ENCODE data around the gene SSC5D.

Gene SSC5D

GRCh38 chr19:55455576-55456235 is 32.5 kb upstream of the SSC5D start:
- no peak for DNase-seq

GRCh38 chr19:55456347-55456746 is 31.9 kb upstream of the SSC5D start:
- no peak for DNase-seq

GRCh38 chr19:55457683-55458457 is 30.4 kb upstream of the SSC5D start:
- DNase-seq: peak; percentile 71

GRCh38 chr19:55459551-55459949 is 28.7 kb upstream of the SSC5D start:
- DNase-seq: no peak

DNA sequence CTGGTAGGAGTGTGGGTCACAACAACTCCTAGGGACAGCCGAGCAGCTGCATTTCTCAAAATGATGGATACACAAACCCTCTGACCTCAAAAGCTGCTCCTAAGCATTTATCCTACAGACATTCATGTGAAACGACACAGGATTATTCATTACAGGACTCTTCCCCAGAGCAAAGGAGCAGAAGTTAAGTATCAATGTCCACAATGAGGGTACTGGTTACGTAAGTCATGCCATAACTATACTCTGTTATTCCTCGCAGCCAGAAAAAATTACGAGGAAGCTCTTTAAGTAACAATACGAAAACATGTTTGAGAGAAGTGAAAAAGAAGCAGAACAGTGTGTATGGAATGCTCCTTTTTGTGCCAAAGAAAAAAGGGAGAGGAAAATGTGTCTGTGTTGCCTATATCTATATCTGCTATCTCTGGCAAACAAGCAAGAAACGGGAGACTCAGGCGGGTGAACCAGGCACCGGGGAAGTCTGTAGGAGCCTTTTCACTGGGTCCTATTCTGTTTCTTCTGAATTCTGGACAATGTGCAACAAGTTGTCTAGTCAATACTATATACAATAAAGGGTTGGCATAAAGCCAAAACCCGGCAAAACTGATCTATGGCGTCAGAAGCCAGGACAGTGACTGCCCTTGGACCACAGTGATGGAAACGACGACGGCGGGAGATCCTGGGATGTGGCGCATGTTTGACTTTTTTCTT is 28.1 kb upstream of the SSC5D start:
- peak; percentile 48 for DNase-seq

DNA sequence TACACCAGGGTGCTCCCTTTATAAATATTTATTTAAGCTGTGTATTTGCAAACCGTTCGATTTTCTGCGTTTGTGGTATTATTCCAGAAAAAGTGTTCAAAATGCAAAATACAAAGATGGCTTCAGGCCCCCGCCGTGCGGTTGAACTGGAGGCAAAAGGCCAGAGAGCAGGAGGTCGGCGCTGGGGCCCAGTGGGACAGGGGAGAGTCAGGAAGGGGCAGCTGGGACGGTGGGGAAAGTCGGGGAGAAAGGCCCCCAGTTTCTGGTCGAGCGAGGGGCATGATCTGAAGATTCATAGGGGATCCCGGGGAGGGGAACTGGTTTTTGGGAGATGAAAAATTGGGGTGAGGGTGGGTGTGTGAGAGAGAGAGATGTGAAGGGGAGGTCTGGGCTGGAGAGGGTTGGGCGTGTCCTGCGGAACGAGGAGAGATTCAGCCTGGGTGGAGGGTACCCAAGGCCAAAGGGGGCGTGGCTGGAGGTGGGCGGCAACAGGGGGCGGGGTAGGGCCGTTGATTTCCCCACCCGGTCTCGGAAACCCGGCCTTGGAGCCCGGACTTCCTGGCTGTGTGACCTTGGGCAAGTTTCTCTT is 27.5 kb upstream of the SSC5D start:
- DNase-seq: peak; percentile 86

DNA sequence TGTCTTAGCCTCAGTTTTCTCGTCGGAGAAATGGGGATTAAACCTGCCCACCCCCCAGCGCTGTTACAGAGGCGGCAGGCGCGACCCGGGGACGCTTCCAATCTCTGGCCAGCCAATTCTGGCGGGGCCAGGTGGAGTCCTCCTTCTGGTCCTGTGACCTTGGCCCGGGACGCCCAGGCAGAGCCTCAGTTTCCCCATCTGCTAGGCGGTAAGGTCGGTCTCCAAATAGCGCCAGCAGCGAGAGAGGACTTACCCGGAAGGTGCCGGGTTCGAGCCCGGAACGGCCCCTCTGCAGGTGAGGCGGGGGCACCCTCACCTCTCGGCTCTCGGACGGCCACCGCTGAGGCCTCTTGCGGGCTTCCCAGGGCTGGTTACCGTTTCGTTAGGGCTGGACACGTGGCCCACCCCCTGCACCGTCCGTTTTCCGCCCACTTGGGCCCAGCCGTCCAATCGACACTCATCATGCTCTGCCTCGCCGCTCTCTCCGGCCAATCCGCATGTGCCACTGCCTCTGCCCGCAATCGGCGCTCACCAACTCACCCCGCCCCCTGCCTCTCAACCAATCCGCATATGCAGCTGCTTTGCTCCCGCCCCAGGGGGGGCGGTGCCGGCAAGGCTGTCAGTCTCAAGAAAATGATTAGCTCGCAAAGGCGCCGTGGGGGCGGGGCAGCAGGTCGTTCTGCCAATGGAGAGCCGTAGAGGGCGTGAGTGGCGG is 26.8 kb upstream of the SSC5D start, which contains the start of gene ISOC2:
Gene ISOC2 (minus strand): TSS at position 384 of the 715 bp plus-strand sequence. CDS start 5,156 bp downstream, outside the sequence.
- DNase-seq: peak; percentile 100

DNA sequence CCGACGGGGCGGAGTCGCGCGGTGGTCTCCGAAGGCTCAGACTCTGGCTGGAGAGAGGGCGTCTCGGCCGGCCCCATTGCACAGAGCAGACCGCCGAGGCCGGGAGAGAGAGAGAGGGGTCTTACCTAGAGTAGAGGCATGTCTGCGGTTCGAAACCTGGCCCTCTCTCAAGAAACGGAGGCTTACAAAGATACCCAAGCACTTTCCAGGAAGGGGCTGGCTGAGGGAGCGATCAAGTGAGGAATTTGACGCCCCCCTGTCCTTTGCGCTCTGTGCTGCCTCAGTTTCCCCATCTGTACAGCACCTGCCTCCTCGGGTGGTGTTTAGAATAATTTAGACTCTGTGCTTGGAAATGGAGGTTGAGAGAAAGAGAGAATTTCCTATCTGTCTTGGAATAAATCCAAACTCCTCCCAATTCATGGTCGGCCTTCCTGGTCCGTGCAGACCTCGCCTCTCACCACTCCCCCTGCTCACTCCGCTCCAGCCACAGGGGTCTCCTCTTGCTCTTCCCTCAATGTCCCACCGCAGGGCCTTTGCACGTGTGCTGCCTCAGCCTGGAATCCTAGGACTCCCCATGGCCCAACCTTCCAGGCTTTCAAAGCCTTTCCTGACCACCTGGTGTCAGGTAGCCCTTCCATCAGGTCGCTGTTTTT is 26.1 kb upstream of the SSC5D start:
- DNase-seq: peak; percentile 70

GRCh38 chr19:55462722-55463121 is 25.5 kb upstream of the SSC5D start:
- no peak for DNase-seq

DNA sequence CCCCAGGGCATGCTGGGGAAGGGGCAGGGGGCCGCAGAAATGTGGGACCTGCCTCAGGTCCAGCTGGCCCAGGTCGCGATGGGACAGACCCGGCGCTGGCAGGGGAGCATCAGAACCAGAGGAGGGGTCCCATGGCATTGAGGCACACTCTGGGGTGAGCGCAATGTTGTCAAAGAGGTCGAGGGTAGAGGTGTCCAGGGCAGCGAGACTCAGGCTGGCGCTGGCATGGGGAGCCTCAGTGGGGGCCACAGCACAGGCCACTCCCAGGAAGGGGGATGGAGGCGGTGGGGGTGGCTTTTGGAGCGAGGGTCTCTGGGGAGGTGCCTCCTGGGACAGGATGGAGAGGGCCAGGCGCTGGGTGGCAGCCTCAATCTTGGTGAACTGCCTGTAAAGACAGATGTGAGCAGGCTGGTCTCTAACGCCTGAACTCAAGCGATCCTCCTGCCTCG is 24.6 kb upstream of the SSC5D start:
- DNase-seq: no peak

GRCh38 chr19:55464039-55464661 is 24.1 kb upstream of the SSC5D start:
- no peak for DNase-seq

DNA sequence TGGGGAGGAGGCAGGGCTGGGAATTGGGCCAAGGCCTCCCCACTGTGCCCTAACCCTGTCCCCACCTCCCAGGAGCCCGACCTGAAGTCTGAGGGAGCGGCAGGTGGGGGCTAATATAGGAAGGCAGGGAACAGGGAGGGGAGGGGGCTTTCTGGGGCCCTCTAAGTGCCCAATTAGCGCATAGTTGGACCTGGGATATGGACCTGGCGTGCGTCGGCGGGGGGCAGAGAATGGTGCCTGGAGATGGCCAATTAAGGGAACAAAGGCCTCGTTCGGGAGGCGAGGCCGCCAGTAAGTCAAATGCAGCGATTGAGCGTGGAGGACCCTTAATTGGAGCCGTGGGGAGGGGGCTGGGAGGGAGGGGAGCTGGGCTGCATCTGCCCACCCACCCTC is 23.6 kb upstream of the SSC5D start, which contains the start of gene C19orf85:
Gene C19orf85 (minus strand): TSS at position 90 of the 393 bp plus-strand sequence. CDS start 197 bp downstream, outside the sequence.
- peak; percentile 90 for DNase-seq

DNA sequence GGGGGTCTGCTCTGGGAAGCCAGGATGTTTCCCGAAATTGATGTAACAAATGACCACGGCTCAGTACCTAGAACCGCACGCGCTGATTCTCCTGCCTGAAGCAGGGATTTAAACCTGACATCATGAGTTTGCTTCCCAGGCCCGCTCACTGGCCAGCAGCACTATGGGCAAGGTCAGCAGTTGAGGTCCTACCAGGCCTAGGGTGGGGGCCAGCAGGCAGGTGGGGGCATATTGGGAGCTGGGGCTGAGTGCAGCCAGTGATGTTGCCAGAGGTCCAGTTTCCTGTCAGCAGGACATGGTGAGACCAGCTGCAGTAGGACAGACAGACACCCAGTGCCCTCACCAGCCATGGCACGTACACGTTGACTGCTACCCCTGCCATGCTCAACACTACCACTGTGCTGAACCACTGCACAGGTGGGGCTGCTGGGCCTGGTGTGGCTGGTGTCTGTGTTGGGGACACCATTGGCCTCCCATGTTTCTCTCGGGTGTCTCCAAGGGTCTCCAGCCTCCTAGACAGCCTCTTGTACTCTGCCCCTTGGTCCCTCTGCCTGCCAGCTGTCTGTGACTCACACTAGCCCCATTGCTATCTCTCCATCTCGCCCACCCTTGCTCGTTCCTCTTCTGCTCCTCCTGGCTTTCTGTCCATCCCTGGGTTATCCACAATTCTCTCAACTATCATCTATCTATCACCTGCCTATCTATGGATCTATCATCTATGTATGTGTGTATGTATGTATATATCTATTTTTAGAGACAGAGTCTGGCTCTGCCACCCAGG is 22.6 kb upstream of the SSC5D start:
- DNase-seq: no peak

- no peak for DNase-seq
These were observed 22.0 kb upstream of the SSC5D start for GRCh38 chr19:55466241-55466614.

DNA sequence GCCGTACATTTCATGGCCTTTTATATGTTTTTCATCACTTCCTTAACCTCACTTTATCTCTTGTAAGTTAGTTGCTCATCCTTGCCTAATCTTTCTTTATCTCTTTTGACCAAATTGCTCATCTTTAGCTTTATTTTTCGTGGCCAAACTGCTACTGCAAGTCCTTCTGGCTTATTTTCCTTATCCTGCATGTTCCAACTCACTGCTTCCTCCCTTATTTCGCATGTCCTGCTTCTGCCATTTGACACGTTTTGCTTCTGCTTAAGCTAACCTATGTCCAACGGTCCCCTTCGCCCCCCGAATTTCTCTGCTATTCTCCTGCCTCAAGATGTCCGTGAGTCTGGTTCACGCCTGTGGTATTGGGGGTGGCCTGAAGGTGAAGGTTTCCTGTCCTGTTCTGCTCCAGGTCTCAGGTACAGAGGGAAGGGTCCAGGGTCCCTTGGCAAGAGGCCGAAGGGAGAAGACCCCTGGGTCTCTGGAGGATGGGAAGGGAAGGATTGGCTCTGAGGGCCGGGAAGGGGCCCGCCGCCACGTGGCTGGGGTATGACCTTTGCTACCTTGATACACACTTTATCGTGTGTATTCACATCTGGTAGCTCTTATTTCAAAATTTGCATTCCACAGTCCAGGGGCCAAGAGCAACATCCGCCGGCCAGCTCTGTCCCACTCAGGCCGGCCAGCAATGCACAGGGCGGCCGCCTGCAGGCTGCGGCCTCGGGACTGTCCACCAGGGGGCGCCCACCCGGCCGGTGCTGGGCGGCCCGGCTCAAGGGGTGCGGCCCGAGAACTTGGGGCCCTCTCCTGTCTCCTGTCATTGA is 20.8 kb upstream of the SSC5D start:
- peak; percentile 43 for DNase-seq

- no peak for DNase-seq
These were observed 20.2 kb upstream of the SSC5D start for GRCh38 chr19:55468054-55468393.

DNA sequence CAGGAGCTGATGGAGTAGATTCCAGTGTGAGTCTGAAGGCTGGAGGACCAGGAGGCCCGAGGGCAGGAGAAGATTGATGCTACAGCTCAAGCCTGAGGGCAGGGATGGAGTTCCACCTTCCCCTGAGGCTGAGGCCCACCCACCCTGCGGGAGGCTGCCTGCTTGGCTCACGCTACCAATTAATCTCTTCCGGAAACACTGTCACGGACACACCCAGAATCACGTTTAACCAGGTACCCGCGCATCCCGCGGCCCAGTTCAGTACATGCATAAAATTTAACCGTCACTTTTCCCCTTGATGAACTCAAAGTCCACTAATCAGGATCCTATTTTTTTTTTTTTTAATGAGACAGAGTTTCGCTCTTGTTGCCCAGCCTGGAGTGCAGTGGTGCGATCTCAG is 17.0 kb upstream of the SSC5D start:
- DNase-seq: peak; percentile 63

GRCh38 chr19:55472463-55472862 is 15.8 kb upstream of the SSC5D start:
- DNase-seq: no peak

DNA sequence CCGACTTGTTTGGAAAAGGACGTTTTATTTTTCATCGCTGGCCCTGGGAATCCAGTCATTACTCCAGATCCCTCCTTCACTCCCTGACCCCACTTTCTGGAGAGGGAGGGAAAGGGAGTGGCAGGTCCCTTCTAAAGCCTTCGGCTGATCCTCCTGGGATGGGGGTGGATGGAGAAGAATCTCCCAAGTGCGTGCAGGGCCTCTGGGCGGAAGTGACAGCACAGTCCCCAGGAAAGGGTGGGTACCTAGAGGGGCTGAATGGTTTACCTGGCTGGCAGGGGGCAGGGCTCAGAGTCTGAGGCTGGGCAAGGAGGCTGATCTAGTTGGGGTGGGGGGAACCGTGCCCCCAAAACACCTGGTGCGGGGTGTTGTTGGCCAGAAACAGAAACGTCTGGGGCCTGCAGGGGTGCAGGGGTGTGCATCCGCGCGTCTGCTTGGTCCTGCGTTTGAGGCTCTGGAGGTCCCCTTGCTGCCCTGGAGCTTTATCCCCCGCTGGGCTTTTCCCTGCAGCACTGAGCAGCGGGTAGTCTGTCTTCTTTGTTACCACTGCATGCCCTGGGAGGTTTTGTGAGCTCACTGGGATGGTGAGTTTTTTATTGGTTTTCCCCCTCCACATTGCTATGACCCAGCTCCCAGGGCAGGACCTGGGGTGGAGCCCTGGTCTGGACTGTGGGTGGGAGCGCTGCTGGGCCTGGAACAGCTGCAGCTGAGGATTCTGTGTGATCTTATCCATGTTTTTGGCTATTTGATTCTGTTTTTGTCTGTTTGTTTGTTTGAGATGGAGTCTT is 14.8 kb upstream of the SSC5D start:
- DNase-seq: peak; percentile 33
